Liver (tissue), 9 donors: ENCODE data around the gene CDH23. TPM values are rescaled to one million over a fixed set of nuclear protein-coding genes. Genes with fewer than 3 reads are reported as not detected.
A peak's percentile ranks its signal among the peaks of the same experiment; 100 is the strongest.

ENCODE experiments used
- DNase-seq: peaks from one replicate; pipeline ENCODE4 v3.0.0-alpha.2; 2017; ENCODE audit warnings: low spot score
- H3K27ac ChIP-seq, 2 donors: one replicate each; pipeline ENCODE4 v1.7.0; 2013; ENCODE audit warnings: inconsistent platforms in 2 of 2, low read length in 2 of 2, control low read depth in 1 of 2, low read depth in 1 of 2, mild to moderate bottlenecking in 1 of 2
- H3K27me3 ChIP-seq, 4 donors: one replicate each; pipeline versions ENCODE4 v1.6.1 to v1.7.0; 2013; ENCODE audit warnings: low read length in 3 of 4, inconsistent platforms in 1 of 4, mild to moderate bottlenecking in 1 of 4, moderate library complexity in 1 of 4; ENCODE audit not compliant: control insufficient read depth in 4 of 4, insufficient read depth in 4 of 4
- H3K36me3 ChIP-seq, 4 donors: one replicate each; pipeline versions ENCODE4 v1.6.1 to v1.7.0; 2013; ENCODE audit warnings: low read length in 3 of 4, mild to moderate bottlenecking in 3 of 4, low read depth in 1 of 4, moderate library complexity in 1 of 4; ENCODE audit not compliant: control insufficient read depth in 4 of 4, insufficient read depth in 3 of 4
- H3K4me1 ChIP-seq, 4 donors: one replicate each; pipeline versions ENCODE4 v1.6.1 to v1.7.0; 2013; ENCODE audit warnings: low read length in 3 of 4, mild to moderate bottlenecking in 3 of 4, moderate library complexity in 1 of 4; ENCODE audit not compliant: control insufficient read depth in 4 of 4, insufficient read depth in 4 of 4
- H3K4me3 ChIP-seq, 3 donors: one replicate each; pipeline versions ENCODE4 v1.6.1 to v1.7.0; 2013; ENCODE audit warnings: low read length in 3 of 3, control low read depth in 1 of 3, low read depth in 1 of 3, mild to moderate bottlenecking in 1 of 3
- H3K9ac ChIP-seq, 2 donors: one replicate each; pipeline ENCODE4 v1.7.0; 2013; ENCODE audit warnings: low read length in 2 of 2, mild to moderate bottlenecking in 2 of 2, moderate library complexity in 2 of 2, control low read depth in 1 of 2, low read depth in 1 of 2
- H3K9me3 ChIP-seq, 4 donors: one replicate each; pipeline versions ENCODE4 v1.6.1 to v1.7.0; 2013; ENCODE audit warnings: low read length in 3 of 4; ENCODE audit not compliant: control insufficient read depth in 4 of 4
- EGR1 ChIP-seq, 2 donors: IDR thresholded peaks; 2 replicates each; pipeline ENCODE4 v1.6.1; 2016 to 2018; ENCODE audit warnings: antibody characterized with exemption in 2 of 2, low read depth in 2 of 2
- FOXA1 ChIP-seq: IDR thresholded peaks from 2 replicates; pipeline ENCODE4 v1.6.1; 2016; ENCODE audit warnings: antibody characterized with exemption
- FOXA2 ChIP-seq: IDR thresholded peaks from 2 replicates; pipeline ENCODE4 v1.6.1; 2016; ENCODE audit warnings: antibody characterized with exemption
- JUND ChIP-seq, 2 donors: IDR thresholded peaks; 2 replicates each; pipeline ENCODE4 v1.6.1; 2016; ENCODE audit warnings: antibody characterized with exemption in 2 of 2
- NR2F2 ChIP-seq: IDR thresholded peaks from 2 replicates; pipeline ENCODE4 v1.6.1; 2016; ENCODE audit warnings: antibody characterized with exemption
- SP1 ChIP-seq: IDR thresholded peaks from 2 replicates; pipeline ENCODE4 v1.6.1; 2018; ENCODE audit warnings: antibody characterized with exemption, mild to moderate bottlenecking
- YY1 ChIP-seq: IDR thresholded peaks from 2 replicates; pipeline ENCODE4 v1.6.1; 2016; ENCODE audit warnings: antibody characterized with exemption, mild to moderate bottlenecking
- WGBS: extraction: QIAGEN DNeasy Blood & Tissue Kit; methylation state at CpG from one replicate; pipeline ENCODE4 v1.1.7; 2013; 5-methylcytosine and 5-hydroxymethylcytosine counted together
- polyA plus RNA-seq, 2 donors: library from polyadenylated mRNA; stranded (reverse) in 1 of 2; unstranded in 1 of 2; fragments of 200-250 nt in 1 of 2; fragments of >200 nt in 1 of 2; fragmentation: Nextera tagmentation in 1 of 2; extraction: Ambion mirVana in 1 of 2; gene quantifications; one replicate each; pipeline versions ENCODE4 v1.2.1 to v1.2.3, GENCODE V29; 2013 to 2015
- total RNA-seq, 2 donors: library from RNA; depleted of rRNA; stranded (reverse); fragments of >200 nt; gene quantifications; one replicate each; pipeline ENCODE4 v1.2.3, GENCODE V29; 2014
- TF ChIP-seq, protein P1 (sequence below): IDR thresholded peaks from 2 replicates; pipeline ENCODE4 v1.6.1; 2016; ENCODE audit warnings: antibody characterized with exemption, mild to moderate bottlenecking
- TF ChIP-seq, protein P2 (sequence below): IDR thresholded peaks from 2 replicates; pipeline ENCODE4 v1.6.1; 2016; ENCODE audit warnings: antibody characterized with exemption
- TF ChIP-seq, protein P3 (sequence below): IDR thresholded peaks from 2 replicates; pipeline ENCODE4 v1.6.1; 2016; ENCODE audit warnings: antibody characterized with exemption
- TF ChIP-seq, protein P4 (sequence below): IDR thresholded peaks from 2 replicates; pipeline ENCODE4 v1.6.1; 2016; ENCODE audit warnings: antibody characterized with exemption
- TF ChIP-seq, protein P5 (sequence below): fragments of 150-350 bp; IDR thresholded peaks from 2 replicates; pipeline ENCODE4 v1.5.1; 2017; ENCODE audit warnings: improper control_type of control experiment, low read depth, low read length; ENCODE audit not compliant: missing input control
- donor health status: healthy.
- donor health status: healthy.
- donor health status: healthy.
- donor health status: healthy.
- donor health status: healthy.

The CDH23 gene
- total and polyA plus RNA-seq, 4 donors = 1.5 to 4.7 (median 3.4) TPM

DNA sequence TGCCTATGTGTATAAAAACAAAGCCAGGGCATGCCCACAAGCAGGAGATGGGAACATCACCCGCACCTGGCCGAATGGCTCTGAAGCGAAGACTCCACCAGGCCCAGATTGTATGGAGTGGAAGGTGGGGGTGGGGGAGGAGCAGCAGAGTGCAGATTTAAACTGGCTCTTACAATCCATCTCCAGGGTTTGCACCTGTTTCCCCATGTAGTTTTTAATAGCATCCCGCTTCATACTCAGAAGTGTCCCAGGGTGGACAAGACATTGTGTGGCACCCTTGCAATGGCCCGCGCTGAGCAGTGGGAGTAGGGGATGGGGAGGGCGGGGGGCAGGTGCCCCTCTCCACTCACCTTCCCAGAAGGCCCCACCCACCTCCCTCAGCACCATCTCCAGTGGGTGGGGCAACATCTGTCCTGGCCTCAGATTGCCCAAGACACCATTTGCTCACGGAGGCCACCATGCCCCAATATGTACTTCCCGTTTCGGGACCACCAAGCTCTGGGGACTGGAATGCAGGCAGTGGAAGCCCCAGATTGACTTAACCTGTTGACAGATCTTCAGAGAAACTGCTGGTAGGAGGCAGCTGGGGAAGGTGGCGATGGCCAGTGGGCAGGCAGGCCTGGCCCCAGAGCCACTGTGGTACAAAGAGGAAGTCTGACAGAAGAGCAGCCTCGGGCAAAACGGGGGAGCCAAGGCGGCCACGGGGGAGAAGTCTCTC is 353.6 kb downstream of the CDH23 start (continued):
- TF ChIP-seq, protein P1, sequence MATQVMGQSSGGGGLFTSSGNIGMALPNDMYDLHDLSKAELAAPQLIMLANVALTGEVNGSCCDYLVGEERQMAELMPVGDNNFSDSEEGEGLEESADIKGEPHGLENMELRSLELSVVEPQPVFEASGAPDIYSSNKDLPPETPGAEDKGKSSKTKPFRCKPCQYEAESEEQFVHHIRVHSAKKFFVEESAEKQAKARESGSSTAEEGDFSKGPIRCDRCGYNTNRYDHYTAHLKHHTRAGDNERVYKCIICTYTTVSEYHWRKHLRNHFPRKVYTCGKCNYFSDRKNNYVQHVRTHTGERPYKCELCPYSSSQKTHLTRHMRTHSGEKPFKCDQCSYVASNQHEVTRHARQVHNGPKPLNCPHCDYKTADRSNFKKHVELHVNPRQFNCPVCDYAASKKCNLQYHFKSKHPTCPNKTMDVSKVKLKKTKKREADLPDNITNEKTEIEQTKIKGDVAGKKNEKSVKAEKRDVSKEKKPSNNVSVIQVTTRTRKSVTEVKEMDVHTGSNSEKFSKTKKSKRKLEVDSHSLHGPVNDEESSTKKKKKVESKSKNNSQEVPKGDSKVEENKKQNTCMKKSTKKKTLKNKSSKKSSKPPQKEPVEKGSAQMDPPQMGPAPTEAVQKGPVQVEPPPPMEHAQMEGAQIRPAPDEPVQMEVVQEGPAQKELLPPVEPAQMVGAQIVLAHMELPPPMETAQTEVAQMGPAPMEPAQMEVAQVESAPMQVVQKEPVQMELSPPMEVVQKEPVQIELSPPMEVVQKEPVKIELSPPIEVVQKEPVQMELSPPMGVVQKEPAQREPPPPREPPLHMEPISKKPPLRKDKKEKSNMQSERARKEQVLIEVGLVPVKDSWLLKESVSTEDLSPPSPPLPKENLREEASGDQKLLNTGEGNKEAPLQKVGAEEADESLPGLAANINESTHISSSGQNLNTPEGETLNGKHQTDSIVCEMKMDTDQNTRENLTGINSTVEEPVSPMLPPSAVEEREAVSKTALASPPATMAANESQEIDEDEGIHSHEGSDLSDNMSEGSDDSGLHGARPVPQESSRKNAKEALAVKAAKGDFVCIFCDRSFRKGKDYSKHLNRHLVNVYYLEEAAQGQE = no peak
- TF ChIP-seq, protein P2, sequence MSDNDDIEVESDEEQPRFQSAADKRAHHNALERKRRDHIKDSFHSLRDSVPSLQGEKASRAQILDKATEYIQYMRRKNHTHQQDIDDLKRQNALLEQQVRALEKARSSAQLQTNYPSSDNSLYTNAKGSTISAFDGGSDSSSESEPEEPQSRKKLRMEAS = no peak
- TF ChIP-seq, protein P3, sequence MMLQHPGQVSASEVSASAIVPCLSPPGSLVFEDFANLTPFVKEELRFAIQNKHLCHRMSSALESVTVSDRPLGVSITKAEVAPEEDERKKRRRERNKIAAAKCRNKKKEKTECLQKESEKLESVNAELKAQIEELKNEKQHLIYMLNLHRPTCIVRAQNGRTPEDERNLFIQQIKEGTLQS = no peak

DNA sequence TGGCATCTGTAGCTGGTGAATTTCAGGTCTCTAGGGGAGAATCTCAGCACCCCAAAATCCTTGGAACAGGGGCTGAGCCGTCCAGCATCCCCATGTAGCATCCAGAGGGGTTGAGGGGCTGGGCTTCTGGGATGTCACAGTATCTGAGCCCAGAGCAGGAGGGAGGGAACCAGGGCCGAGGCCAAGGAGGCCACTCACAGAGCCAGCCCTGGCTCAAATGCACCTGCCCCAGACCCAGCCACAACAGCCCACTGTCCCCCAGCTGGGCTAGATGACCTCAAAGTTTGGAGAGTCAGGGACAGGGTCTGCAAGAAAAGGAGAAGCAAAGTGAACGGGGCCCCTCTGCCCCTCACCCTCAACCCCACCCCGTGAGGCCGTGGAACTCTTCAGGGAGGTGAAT is 354.3 kb downstream of the CDH23 start:
- TF ChIP-seq SP1 = no peak
- TF ChIP-seq NR2F2 = peak; percentile 7
- TF ChIP-seq, protein P2 = no peak
- TF ChIP-seq YY1 = no peak
- no peak for TF ChIP-seq JUND (IDR thresholded peaks at IDR 0.05)
- TF ChIP-seq, protein P4, sequence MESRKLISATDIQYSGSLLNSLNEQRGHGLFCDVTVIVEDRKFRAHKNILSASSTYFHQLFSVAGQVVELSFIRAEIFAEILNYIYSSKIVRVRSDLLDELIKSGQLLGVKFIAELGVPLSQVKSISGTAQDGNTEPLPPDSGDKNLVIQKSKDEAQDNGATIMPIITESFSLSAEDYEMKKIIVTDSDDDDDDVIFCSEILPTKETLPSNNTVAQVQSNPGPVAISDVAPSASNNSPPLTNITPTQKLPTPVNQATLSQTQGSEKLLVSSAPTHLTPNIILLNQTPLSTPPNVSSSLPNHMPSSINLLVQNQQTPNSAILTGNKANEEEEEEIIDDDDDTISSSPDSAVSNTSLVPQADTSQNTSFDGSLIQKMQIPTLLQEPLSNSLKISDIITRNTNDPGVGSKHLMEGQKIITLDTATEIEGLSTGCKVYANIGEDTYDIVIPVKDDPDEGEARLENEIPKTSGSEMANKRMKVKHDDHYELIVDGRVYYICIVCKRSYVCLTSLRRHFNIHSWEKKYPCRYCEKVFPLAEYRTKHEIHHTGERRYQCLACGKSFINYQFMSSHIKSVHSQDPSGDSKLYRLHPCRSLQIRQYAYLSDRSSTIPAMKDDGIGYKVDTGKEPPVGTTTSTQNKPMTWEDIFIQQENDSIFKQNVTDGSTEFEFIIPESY = no peak
- no peak for TF ChIP-seq FOXA2
- TF ChIP-seq EGR1 (IDR thresholded peaks at IDR 0.05; ENCODE audit: low read depth in 2 of 2) = no peak
- Histone ChIP-seq H3K36me3 (peaks cover 0 to 3% (median 0%) of the 10 kb centered on the region in 4 donors), H3K4me3 (no peak overlapping the region)

DNA sequence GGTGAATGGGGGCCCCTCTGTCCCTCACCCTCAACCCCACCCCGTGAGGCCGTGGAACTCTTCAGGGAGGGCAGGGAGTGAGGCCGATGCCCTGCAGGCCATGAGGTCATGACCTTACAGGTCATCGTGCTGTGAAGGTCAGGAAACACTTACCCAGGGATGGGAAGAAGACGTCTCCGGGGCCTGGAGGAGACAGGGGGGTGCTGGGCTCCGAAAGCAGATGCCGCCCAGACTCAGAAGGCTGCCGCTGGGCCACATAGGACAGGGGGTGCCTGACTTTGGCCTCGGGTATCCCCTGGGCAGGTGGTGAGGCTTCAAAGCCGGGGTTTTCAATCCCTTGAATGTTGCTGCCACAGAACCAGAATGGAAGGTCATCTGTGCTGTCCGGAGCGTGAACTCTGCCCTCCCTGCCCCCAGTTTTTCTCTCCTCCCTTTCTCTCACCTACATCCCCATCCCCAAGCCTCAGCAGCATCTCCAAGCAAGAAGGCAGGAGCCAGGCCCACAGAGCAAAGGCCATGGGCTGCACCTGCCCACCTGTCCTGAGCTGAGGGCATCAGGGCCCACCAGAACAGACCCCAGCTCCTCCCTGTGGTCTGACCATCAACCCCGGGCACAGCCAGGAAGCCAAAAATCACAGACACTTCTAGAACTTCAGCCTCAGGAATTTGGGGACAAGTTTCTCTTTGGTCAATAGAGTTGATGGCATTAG is 354.9 kb downstream of the CDH23 start:
- 79% methylated on average over 14 of the region's 14 CpGs for WGBS
- TF ChIP-seq FOXA1 (no peak), FOXA2 (no peak), NR2F2 (peak; percentile 5)
- TF ChIP-seq, protein P5, sequence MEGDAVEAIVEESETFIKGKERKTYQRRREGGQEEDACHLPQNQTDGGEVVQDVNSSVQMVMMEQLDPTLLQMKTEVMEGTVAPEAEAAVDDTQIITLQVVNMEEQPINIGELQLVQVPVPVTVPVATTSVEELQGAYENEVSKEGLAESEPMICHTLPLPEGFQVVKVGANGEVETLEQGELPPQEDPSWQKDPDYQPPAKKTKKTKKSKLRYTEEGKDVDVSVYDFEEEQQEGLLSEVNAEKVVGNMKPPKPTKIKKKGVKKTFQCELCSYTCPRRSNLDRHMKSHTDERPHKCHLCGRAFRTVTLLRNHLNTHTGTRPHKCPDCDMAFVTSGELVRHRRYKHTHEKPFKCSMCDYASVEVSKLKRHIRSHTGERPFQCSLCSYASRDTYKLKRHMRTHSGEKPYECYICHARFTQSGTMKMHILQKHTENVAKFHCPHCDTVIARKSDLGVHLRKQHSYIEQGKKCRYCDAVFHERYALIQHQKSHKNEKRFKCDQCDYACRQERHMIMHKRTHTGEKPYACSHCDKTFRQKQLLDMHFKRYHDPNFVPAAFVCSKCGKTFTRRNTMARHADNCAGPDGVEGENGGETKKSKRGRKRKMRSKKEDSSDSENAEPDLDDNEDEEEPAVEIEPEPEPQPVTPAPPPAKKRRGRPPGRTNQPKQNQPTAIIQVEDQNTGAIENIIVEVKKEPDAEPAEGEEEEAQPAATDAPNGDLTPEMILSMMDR = no peak
- TF ChIP-seq, protein P4 = no peak
- Histone ChIP-seq H3K4me3 (no peak overlapping the region), H3K36me3 (peaks cover 0 to 3% (median 0%) of the 10 kb centered on the region in 4 donors), H3K9ac (no peak overlapping the region), H3K27ac (peak overlapping the region in 1 of 2 donors; percentile 49), H3K4me1 (peaks cover 2 to 22% (median 12%) of the 10 kb centered on the region in 4 donors), H3K9me3 (no peaks in the 10 kb centered on the region), H3K27me3 (no peaks in the 10 kb centered on the region)
- DNase-seq = no peak

More for the DNA sequence above, 354.3 kb downstream of the CDH23 start:
- Histone ChIP-seq H3K9ac (no peak overlapping the region), H3K27me3 (no peaks in the 10 kb centered on the region), H3K9me3 (no peaks in the 10 kb centered on the region), H3K27ac (peak overlapping the region; percentile 30 to 38), H3K4me1 (peaks cover 5 to 28% (median 13%) of the 10 kb centered on the region in 4 donors)
- 92% methylated on average over 5 of the region's 5 CpGs for WGBS
- DNase-seq = no peak
